ENCODE measurements around the gene CPNE7.
"Not testable (repeated sequence)": the region's sequence is repeated elsewhere in the genome, so short reads cannot be mapped to it uniquely, and the experiment has no call there.

CPNE7 gene

GRCh38 chr16:89567656-89568594, 7.6 kb upstream of the CPNE7 start:
- H3K9me3 ChIP-seq (ENCODE audit: low read depth, low read length): no peaks in the 10 kb centered on the region
- H3K36me3 ChIP-seq (ENCODE audit: insufficient read depth, low read length): peaks cover 17% of the 10 kb centered on the region
- no peak overlapping the region for H3K4me3 ChIP-seq
- H3K27ac ChIP-seq: no peak overlapping the region
- no peak overlapping the region for H3K9ac ChIP-seq (ENCODE audit: insufficient read length)
- TF ChIP-seq FOXP2 (optimal IDR thresholded peaks at IDR 0.05; ENCODE audit: control extremely low read depth, extremely low read length, insufficient read depth) (no peak), POLR2AphosphoS5 (IDR thresholded peaks at IDR 0.05; ENCODE audit: borderline replicate concordance, low read depth, low read length) (no peak), EZH2 (IDR thresholded peaks at IDR 0.05) (no peak)
- no peak for DNase-seq (ENCODE audit: low read depth, low spot score)

- Histone ChIP-seq H3K9me3 (ENCODE audit: low read depth, low read length) (no peaks in the 10 kb centered on the region), H3K36me3 (ENCODE audit: insufficient read depth, low read length) (no peaks in the 10 kb centered on the region; the same call in 1 of the 2 replicates), H3K27ac (no peak overlapping the region), H3K4me3 (no peak overlapping the region), H3K9ac (ENCODE audit: insufficient read length) (no peak overlapping the region)
- no peak for TF ChIP-seq POLR2AphosphoS5 (IDR thresholded peaks at IDR 0.05; ENCODE audit: borderline replicate concordance, low read depth, low read length)
- TF ChIP-seq EZH2 (IDR thresholded peaks at IDR 0.05): no peak
- TF ChIP-seq FOXP2 (optimal IDR thresholded peaks at IDR 0.05; ENCODE audit: control extremely low read depth, extremely low read length, insufficient read depth): no peak
- DNase-seq (ENCODE audit: low read depth, low spot score): no peak
Observed at GRCh38 chr16:89569506-89570341, 5.8 kb upstream of the CPNE7 start.

- Histone ChIP-seq H3K27ac (no peak overlapping the region), H3K9ac (ENCODE audit: insufficient read length) (no peak overlapping the region), H3K9me3 (ENCODE audit: low read depth, low read length) (no peaks in the 10 kb centered on the region), H3K4me3 (no peak overlapping the region), H3K36me3 (ENCODE audit: insufficient read depth, low read length) (no peaks in the 10 kb centered on the region)
- TF ChIP-seq FOXP2 (optimal IDR thresholded peaks at IDR 0.05; ENCODE audit: control extremely low read depth, extremely low read length, insufficient read depth) (no peak), POLR2AphosphoS5 (IDR thresholded peaks at IDR 0.05; ENCODE audit: borderline replicate concordance, low read depth, low read length) (no peak), EZH2 (IDR thresholded peaks at IDR 0.05) (no peak)
- DNase-seq (ENCODE audit: low read depth, low spot score): no peak
Observed at GRCh38 chr16:89570342-89570923, 5.1 kb upstream of the CPNE7 start.

- not testable (repeated sequence) for H3K36me3 ChIP-seq (ENCODE audit: insufficient read depth, low read length); H3K9me3 ChIP-seq (ENCODE audit: low read depth, low read length); DNase-seq (ENCODE audit: low read depth, low spot score); H3K27ac ChIP-seq; H3K4me3 ChIP-seq; H3K9ac ChIP-seq (ENCODE audit: insufficient read length)
Observed at GRCh38 chr16:89570983-89571598, 4.5 kb upstream of the CPNE7 start.

GRCh38 chr16:89571636-89572035, 3.9 kb upstream of the CPNE7 start:
- no peak overlapping the region for H3K4me3 ChIP-seq
- no peak for DNase-seq (ENCODE audit: low read depth, low spot score)
- TF ChIP-seq POLR2AphosphoS5 (IDR thresholded peaks at IDR 0.05; ENCODE audit: borderline replicate concordance, low read depth, low read length): no peak
- TF ChIP-seq EZH2 (IDR thresholded peaks at IDR 0.05): no peak
- TF ChIP-seq FOXP2 (optimal IDR thresholded peaks at IDR 0.05; ENCODE audit: control extremely low read depth, extremely low read length, insufficient read depth): no peak
- no peaks in the 10 kb centered on the region for H3K36me3 ChIP-seq (ENCODE audit: insufficient read depth, low read length)
- no peak overlapping the region for H3K9ac ChIP-seq (ENCODE audit: insufficient read length)
- H3K9me3 ChIP-seq (ENCODE audit: low read depth, low read length): no peaks in the 10 kb centered on the region
- no peak overlapping the region for H3K27ac ChIP-seq

GRCh38 chr16:89572073-89572484, 3.5 kb upstream of the CPNE7 start:
- H3K27ac ChIP-seq: no peak overlapping the region
- DNase-seq (ENCODE audit: low read depth, low spot score): no peak
- no peak for TF ChIP-seq FOXP2 (optimal IDR thresholded peaks at IDR 0.05; ENCODE audit: control extremely low read depth, extremely low read length, insufficient read depth)
- TF ChIP-seq POLR2AphosphoS5 (IDR thresholded peaks at IDR 0.05; ENCODE audit: borderline replicate concordance, low read depth, low read length): no peak
- TF ChIP-seq EZH2 (IDR thresholded peaks at IDR 0.05): no peak
- H3K9ac ChIP-seq (ENCODE audit: insufficient read length): no peak overlapping the region
- no peaks in the 10 kb centered on the region for H3K9me3 ChIP-seq (ENCODE audit: low read depth, low read length)
- H3K36me3 ChIP-seq (ENCODE audit: insufficient read depth, low read length): no peaks in the 10 kb centered on the region
- no peak overlapping the region for H3K4me3 ChIP-seq

- no peak overlapping the region for H3K27ac ChIP-seq
- DNase-seq (ENCODE audit: low read depth, low spot score): no peak
- no peaks in the 10 kb centered on the region for H3K9me3 ChIP-seq (ENCODE audit: low read depth, low read length)
- TF ChIP-seq EZH2 (IDR thresholded peaks at IDR 0.05): no peak
- TF ChIP-seq POLR2AphosphoS5 (IDR thresholded peaks at IDR 0.05; ENCODE audit: borderline replicate concordance, low read depth, low read length): no peak
- TF ChIP-seq FOXP2 (optimal IDR thresholded peaks at IDR 0.05; ENCODE audit: control extremely low read depth, extremely low read length, insufficient read depth): no peak
- H3K4me3 ChIP-seq: no peak overlapping the region
- no peaks in the 10 kb centered on the region; the same call in 1 of the 2 replicates for H3K36me3 ChIP-seq (ENCODE audit: insufficient read depth, low read length)
- no peak overlapping the region for H3K9ac ChIP-seq (ENCODE audit: insufficient read length)
Observed at GRCh38 chr16:89572485-89573205, 2.9 kb upstream of the CPNE7 start.
